D721Med (cell line): Measurements from ENCODE around the gene PDE4B.

Source experiments
- DNase-seq: peaks from one replicate; pipeline ENCODE4 v3.0.0; 2011; ENCODE audit warnings: low spot score; ENCODE audit not compliant: insufficient read length
- FAIRE-seq: peaks from 2 replicates; lab custom pipeline; 2011; peaks lifted over from hg19 to GRCh38; lab: Jason Lieb, UNC
- CTCF ChIP-seq: IDR thresholded peaks from 2 replicates; pipeline ENCODE4 v1.5.1; 2012; ENCODE audit warnings: mild to moderate bottlenecking, control low read depth; ENCODE audit not compliant: insufficient read depth; ENCODE audit errors: missing control alignments

Gene PDE4B

GRCh38 chr1:66334318-66334717 is 541.6 kb downstream of the PDE4B start:
- DNase-seq (no peak), FAIRE-seq (no peak)
- no peak for TF ChIP-seq CTCF

GRCh38 chr1:66335125-66335524 is 542.4 kb downstream of the PDE4B start:
- DNase-seq = no peak
- no peak for FAIRE-seq
- no peak for TF ChIP-seq CTCF

GRCh38 chr1:66335859-66336640 is 543.4 kb downstream of the PDE4B start:
- no peak for TF ChIP-seq CTCF
- FAIRE-seq = no peak
- no peak for DNase-seq

GRCh38 chr1:66336641-66336990 is 543.9 kb downstream of the PDE4B start:
- TF ChIP-seq CTCF = no peak
- no peak for FAIRE-seq

GRCh38 chr1:66337249-66337648 is 544.6 kb downstream of the PDE4B start:
- no peak for DNase-seq
- no peak for TF ChIP-seq CTCF
- FAIRE-seq = no peak

More at GRCh38 chr1:66336641-66336990, 543.9 kb downstream of the PDE4B start:
- no peak for DNase-seq

- peak; percentile 63 for FAIRE-seq
- TF ChIP-seq CTCF = no peak
- DNase-seq = no peak
These were observed 547.2 kb downstream of the PDE4B start for GRCh38 chr1:66339944-66340343.

GRCh38 chr1:66341446-66342089 is 548.9 kb downstream of the PDE4B start:
- no peak for TF ChIP-seq CTCF
- peak; percentile 56 for FAIRE-seq
- DNase-seq = no peak
